Dermis microvascular lymphatic vessel endothelial cell (primary cell): ENCODE measurements around the gene NELL1. TPM values are rescaled to one million over a fixed set of nuclear protein-coding genes. Genes with fewer than 3 reads are reported as not detected.

Experiments used
- DNase-seq, 2 donors: peaks; one replicate each; pipeline versions ENCODE4 v3.0.0 to v3.0.0-alpha.2; 2010; ENCODE audit warnings: low read depth in 2 of 2
- total RNA-seq: library from RNA; depleted of rRNA; stranded (reverse); fragments of >200 nt; gene quantifications from 2 replicates; pipeline ENCODE4 v1.2.1, GENCODE V29; 2014

The NELL1 gene
- total RNA-seq, 1 donor from 2014 or later = not detected

- DNase-seq = no peak
Measured at GRCh38 chr11:21480240-21480639, 810.9 kb downstream of the NELL1 start.

DNA sequence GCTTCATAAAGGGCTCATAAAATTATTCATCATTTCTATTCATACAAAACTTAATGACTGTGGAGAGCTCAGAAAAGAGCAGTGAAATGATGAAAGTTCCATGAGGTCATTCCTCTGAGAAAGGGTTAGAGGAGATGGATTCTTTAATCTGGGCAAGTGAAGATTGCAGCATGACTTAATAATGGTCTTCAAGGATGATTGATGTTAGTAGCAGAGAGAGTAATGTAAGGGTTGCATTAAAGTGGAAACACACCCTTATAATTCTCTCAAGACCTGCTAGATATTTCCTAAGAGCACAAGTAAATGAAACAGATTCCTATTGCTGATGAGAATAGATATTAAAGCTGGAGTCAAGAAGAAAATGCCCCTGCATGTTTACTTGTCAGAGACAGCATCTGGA lies 811.9 kb downstream of the NELL1 start:
- DNase-seq = no peak

DNA sequence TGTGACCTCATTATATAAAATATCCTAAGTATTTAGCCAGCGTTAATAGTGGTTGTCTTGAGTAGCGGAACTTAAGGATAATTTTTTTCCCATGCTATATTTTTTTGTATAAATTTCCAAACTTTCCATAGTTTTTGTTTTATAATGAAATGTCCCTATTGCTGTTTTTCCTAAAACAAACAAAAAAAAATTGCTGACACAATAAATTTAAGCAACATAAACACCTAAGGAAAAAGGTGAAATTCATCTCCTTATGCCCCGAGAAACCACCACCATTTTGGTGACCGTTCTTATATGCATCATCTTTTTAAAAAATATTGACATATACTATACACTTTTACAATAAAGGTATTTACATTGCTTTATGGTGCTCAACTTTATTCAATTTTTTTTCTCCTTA lies 814.7 kb downstream of the NELL1 start:
- no peak for DNase-seq

- no peak for DNase-seq
Measured at GRCh38 chr11:21485006-21485405, 815.6 kb downstream of the NELL1 start.

DNA sequence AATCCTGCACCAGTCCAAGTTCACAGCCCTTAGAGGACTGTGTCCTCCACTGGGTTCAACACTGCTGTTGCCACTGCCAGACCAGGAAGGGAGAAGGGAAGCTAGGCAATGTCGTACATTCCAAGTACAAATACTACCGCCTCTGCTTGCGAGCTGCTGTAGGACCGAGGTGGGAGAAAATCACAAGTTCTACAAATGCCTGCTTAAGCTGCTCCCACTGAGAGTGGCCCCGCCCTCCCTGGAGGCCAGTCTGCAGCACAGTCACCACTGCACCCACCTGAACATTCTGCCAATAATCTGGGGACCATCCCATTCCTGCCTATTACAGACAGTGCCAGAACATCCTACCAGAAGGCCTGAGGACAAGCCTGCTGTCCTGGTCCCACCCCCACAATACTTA lies 816.0 kb downstream of the NELL1 start:
- DNase-seq = no peak

DNA sequence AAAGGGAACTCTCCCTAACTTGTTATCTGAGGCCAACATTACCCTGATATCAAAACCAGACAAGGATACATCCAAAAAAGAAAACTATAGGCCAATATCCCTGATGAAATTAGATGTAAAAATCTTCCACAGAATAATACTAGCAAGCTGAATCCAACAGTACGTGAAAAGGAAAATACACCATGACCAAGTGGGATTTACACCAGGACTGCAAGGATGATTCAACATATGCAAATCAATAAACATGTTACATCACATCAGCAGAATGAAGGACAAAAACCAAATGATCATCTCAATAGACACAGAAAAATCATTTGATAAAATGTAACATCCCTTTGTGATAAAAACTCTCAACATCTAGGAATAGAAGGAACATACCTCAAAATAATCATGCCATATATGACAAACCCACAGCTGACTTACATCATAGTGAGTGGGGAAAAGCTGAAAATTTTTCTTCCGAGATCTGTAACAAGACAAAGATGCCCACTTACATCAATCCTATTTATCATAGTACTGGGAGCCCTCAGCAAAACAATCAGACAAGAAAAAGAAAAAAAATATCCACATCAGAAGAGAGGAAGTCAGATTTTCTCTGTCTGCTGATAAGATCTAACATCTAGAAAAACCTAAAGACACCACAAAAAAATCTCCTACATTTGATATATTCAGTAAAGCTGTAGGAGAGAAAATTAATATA lies 820.2 kb downstream of the NELL1 start:
- DNase-seq = no peak

DNA sequence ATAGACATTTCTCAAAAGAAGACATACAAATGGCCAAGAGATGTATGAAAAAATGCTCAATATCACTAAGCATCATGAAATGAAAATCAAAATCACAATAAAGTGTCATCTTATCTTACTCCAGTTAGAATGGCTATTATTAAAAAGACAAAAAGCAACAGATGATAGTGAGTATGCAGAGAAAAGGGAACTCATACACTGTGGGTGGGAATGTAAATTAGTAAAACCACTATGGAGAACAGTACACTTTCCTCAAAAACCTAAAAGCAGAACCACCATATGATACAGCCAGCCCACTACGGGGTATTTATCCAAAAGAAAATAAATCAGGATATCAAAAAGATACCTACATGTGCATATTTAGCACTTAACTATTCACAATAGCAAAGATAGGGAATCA lies 823.5 kb downstream of the NELL1 start:
- no peak for DNase-seq

GRCh38 chr11:21494946-21495345 lies 825.6 kb downstream of the NELL1 start:
- no peak for DNase-seq

DNA sequence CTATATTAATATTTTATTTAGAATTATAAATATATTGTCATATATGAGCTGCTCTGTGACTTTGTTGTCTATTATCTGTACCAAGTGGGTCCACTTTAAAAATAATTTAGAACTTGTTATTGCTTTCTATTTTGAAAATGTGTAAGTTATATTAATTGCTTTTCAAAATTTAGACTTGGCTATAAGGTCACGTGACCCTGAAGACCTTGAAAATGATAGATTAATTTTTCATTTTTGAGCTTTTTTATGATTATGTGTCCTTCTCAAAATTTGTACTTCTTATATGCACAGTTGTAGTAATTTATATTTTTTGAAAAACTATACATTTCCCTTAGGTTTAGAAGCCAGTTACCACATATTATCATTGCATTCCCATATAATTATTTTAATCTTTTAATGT lies 826.5 kb downstream of the NELL1 start:
- no peak for DNase-seq

DNA sequence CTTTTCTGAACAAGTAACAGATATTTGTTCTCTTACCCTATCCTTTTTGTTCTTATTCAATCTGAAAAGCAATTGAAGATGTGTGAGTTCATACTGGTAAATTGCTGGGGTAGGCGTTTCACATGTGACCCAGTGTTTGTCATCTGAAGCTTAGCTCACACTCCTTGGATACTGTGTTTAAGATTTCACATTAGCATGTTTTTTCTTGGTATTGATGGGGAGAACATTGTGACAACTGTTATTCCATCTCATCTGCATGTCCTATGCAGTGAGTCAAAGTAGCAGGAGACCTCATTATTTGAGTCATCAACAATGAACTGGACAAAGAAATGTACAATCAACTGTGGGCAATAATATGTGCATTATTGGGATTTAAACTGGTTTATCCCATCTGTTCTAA lies 831.9 kb downstream of the NELL1 start:
- no peak for DNase-seq

GRCh38 chr11:21505070-21505469 lies 835.7 kb downstream of the NELL1 start:
- no peak for DNase-seq

GRCh38 chr11:21511835-21512440 lies 842.6 kb downstream of the NELL1 start:
- peak in 1 of 2 donors; percentile 10 for DNase-seq

GRCh38 chr11:21514316-21514715 lies 844.9 kb downstream of the NELL1 start:
- DNase-seq = no peak

GRCh38 chr11:21520244-21520643 lies 850.9 kb downstream of the NELL1 start:
- DNase-seq = no peak

DNA sequence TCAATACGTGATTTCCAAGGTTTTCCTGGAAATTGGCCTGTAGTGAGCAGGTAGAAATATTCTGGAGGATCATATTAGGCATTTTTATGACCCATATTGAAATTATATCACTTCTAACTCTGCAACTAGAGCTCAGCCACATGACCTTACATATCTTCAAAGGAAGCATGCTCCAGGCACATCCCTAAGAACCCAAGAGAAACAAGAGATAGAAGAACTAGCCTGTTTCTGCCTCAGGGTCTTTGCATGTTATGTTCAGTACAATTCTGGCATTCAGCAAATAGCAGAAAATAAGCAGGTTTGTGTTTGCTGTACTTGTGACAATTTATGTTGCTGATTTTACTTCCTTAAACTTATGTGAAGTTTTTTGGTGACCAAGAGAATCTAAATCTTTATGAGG lies 859.8 kb downstream of the NELL1 start:
- no peak for DNase-seq

DNA sequence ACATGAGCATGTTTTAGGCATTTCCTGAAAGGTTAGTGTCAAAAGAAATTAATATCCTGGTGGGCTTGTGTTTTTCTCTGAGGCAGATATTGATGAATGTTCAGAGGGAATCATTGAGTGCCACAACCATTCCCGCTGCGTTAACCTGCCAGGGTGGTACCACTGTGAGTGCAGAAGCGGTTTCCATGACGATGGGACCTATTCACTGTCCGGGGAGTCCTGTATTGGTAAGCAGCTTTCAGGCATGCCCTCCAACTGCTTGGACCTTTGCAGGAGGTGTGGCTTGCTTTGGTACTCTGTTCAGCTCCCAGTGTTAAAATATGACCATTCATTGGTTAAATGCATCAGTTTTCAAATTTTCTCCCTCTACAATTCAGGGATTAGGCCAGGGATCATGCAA lies 864.9 kb downstream of the NELL1 start:
- no peak for DNase-seq

- DNase-seq = no peak
Measured at GRCh38 chr11:21537980-21538379, 868.6 kb downstream of the NELL1 start.

DNA sequence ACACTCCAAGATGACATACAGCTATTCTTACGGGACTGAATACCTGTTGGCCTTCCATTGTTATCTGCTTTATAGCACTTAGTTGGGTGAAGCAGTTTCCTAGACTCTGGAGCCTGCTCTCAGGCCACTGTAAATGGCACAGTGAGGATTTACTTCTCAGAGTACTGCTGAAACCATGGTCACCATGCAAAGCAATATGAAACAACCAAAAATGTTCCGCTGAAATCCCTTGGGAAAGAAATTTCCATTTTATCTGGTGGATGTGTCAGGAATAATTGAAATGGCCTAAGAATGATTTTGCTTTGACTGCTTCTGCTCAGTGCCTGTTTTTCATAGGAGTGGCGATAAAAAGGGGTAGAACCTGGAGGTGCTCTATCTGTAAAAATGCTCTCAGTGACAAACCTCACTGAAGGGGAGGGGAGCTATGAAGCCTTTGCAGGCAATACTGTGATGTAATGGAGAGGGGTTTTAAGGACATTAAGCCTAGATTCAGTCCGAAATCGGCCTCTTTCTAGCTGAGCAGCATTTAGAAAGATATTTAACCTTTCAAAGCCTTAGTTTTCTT lies 871.9 kb downstream of the NELL1 start:
- no peak for DNase-seq

- no peak for DNase-seq
Measured at GRCh38 chr11:21543901-21544300, 874.5 kb downstream of the NELL1 start.

DNA sequence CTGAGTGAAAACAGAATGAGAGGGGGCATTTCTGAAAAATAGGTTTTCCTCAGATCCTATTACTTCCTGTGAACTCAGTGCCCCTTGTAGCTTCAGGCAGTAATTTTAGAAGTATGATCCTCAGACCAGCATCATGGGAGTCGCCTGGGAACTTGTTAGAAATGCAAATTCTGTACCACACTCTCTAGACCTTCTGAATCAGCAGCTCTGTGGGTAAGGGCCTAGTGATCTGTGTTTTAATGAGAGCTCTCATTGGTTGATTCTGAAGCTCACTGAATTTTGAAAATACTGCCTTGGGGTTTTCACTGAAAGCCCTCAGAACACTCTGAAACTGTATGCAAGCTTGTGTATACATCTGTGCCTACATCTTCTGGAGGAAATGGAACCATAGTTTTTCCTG lies 876.3 kb downstream of the NELL1 start:
- DNase-seq = no peak

DNA sequence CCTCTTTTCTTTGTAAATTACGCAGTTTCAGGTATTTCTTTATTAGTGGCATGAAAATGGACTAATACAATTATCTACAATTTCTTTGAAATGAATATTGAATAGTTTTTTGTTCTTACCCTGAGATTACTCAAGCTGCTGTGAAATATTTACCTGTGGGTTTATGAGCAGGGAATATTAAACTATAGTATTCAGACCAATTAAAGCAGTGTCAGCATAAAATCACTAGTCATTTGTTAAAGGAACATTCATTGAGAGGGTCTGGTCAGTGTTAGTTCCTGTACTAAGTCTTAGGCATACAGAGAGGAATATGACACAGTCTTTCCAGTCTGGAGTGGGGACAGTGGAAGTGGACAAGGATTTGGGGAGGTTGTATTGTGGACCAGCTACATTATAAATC lies 877.3 kb downstream of the NELL1 start:
- DNase-seq = no peak

- no peak for DNase-seq
Measured at GRCh38 chr11:21552911-21553310, 883.5 kb downstream of the NELL1 start.

- no peak for DNase-seq
Measured at GRCh38 chr11:21553795-21554194, 884.4 kb downstream of the NELL1 start.
